Measurements from ENCODE around the gene DSCAML1. TPM values are rescaled to one million over a fixed set of nuclear protein-coding genes. Genes with fewer than 3 reads are reported as not detected.

Gene DSCAML1
- total RNA-seq, 1 donor from 2014 or later = 0.16 TPM

DNA sequence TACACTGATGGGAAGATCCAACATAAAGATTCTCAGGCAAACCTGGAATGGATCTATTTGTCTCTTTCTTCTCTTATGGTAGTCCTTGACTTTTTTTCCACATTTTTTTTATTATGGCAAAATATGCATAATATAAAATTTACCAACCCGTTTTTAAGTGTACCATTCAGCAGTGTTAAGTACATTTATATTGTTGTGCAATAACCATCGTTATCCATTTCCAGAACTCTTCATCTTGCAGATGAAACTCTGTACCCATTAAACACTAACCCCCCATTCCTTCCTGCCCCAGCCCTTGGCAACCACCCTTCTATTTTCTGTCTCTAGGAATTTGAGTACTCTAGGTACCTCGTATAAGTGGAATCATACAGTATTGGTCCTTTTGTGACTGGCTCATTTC lies 99.7 kb downstream of the DSCAML1 start:
- Histone ChIP-seq H3K9me3 (ENCODE audit: insufficient read depth, low read depth, low read length) (no peaks in the 10 kb centered on the region), H3K4me3 (ENCODE audit: insufficient read depth, low read depth, low read length) (no peak overlapping the region), H3K4me2 (ENCODE audit: low read length) (no peak overlapping the region), H4K20me1 (ENCODE audit: insufficient read depth, low read length) (no peaks in the 10 kb centered on the region), H2AFZ (ENCODE audit: low read depth, low read length) (no peak overlapping the region), H3K27me3 (ENCODE audit: insufficient read depth, low read length) (peaks cover 11% of the 10 kb centered on the region), H3K9ac (ENCODE audit: low read length) (no peak overlapping the region), H3K27ac (ENCODE audit: low read depth, low read length) (no peak overlapping the region), H3K36me3 (ENCODE audit: insufficient read depth, low read length) (no peaks in the 10 kb centered on the region), H3K79me2 (ENCODE audit: insufficient read depth, low read length) (no peaks in the 10 kb centered on the region), H3K4me1 (ENCODE audit: insufficient read depth, low read length) (no peaks in the 10 kb centered on the region)
- Mint-ChIP-seq H3K4me3 (ENCODE audit: unreplicated experiment) (no peak overlapping the region), H3K4me1 (ENCODE audit: low read depth, unreplicated experiment) (peaks cover 7% of the 10 kb centered on the region), H3K27ac (ENCODE audit: unreplicated experiment) (no peak overlapping the region), H3K36me3 (ENCODE audit: low read depth, unreplicated experiment) (no peaks in the 10 kb centered on the region), H3K9me3 (ENCODE audit: unreplicated experiment) (peaks cover 3% of the 10 kb centered on the region), H3K27me3 (ENCODE audit: low read depth, unreplicated experiment) (peaks cover 41% of the 10 kb centered on the region)
- TF ChIP-seq, protein P1, sequence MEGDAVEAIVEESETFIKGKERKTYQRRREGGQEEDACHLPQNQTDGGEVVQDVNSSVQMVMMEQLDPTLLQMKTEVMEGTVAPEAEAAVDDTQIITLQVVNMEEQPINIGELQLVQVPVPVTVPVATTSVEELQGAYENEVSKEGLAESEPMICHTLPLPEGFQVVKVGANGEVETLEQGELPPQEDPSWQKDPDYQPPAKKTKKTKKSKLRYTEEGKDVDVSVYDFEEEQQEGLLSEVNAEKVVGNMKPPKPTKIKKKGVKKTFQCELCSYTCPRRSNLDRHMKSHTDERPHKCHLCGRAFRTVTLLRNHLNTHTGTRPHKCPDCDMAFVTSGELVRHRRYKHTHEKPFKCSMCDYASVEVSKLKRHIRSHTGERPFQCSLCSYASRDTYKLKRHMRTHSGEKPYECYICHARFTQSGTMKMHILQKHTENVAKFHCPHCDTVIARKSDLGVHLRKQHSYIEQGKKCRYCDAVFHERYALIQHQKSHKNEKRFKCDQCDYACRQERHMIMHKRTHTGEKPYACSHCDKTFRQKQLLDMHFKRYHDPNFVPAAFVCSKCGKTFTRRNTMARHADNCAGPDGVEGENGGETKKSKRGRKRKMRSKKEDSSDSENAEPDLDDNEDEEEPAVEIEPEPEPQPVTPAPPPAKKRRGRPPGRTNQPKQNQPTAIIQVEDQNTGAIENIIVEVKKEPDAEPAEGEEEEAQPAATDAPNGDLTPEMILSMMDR (IDR thresholded peaks at IDR 0.05; ENCODE audit: insufficient read depth, low read depth, low read length) = no peak
- no peak for TF ChIP-seq EZH2 (IDR thresholded peaks at IDR 0.05; ENCODE audit: insufficient read depth, low read length)
- FAIRE-seq (no peak), DNase-seq (ENCODE audit: low read depth) (no peak)

DNA sequence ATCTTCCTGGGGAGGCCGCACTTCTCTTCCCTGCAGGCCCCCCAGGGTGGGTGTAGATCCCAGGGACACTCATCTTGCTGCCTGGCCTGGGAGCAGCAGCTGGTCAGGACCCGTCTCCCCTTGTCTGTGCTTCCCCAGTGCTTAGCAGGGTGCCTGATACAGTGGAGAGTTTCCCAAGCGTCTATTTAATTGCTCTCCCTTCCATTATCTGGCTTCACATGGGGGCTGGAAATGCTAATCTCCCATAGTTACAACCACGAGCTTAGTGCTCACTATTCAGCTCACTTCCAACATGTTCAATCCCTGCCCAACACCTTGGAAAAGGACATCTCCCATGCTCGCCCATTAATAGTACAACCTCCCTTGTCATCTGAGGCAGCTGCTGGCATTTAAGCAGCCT lies 100.5 kb downstream of the DSCAML1 start:
- no peaks in the 10 kb centered on the region for H3K9me3 ChIP-seq (ENCODE audit: insufficient read depth, low read depth, low read length)
- peaks cover 35% of the 10 kb centered on the region for H3K27me3 Mint-ChIP-seq (ENCODE audit: low read depth, unreplicated experiment)
- DNase-seq (ENCODE audit: low read depth) = no peak
- H3K27ac ChIP-seq (ENCODE audit: low read depth, low read length) = no peak overlapping the region
- no peak overlapping the region for H3K4me3 ChIP-seq (ENCODE audit: insufficient read depth, low read depth, low read length)
- H3K4me2 ChIP-seq (ENCODE audit: low read length) = no peak overlapping the region
- no peak overlapping the region for H3K9ac ChIP-seq (ENCODE audit: low read length)
- TF ChIP-seq EZH2 (IDR thresholded peaks at IDR 0.05; ENCODE audit: insufficient read depth, low read length) = no peak
- TF ChIP-seq, protein P1 (IDR thresholded peaks at IDR 0.05; ENCODE audit: insufficient read depth, low read depth, low read length) = no peak
- no peaks in the 10 kb centered on the region for H3K36me3 ChIP-seq (ENCODE audit: insufficient read depth, low read length)
- H3K27ac Mint-ChIP-seq (ENCODE audit: unreplicated experiment) = no peak overlapping the region
- H3K9me3 Mint-ChIP-seq (ENCODE audit: unreplicated experiment) = no peaks in the 10 kb centered on the region
- no peaks in the 10 kb centered on the region for H3K36me3 Mint-ChIP-seq (ENCODE audit: low read depth, unreplicated experiment)
- H3K79me2 ChIP-seq (ENCODE audit: insufficient read depth, low read length) = no peaks in the 10 kb centered on the region
- peaks cover 2% of the 10 kb centered on the region for H3K4me1 Mint-ChIP-seq (ENCODE audit: low read depth, unreplicated experiment)
- no peaks in the 10 kb centered on the region for H4K20me1 ChIP-seq (ENCODE audit: insufficient read depth, low read length)
- H3K27me3 ChIP-seq (ENCODE audit: insufficient read depth, low read length) = peaks cover 9% of the 10 kb centered on the region
- H3K4me1 ChIP-seq (ENCODE audit: insufficient read depth, low read length) = no peaks in the 10 kb centered on the region
- no peak overlapping the region for H3K4me3 Mint-ChIP-seq (ENCODE audit: unreplicated experiment)
- FAIRE-seq = no peak
- no peak overlapping the region for H2AFZ ChIP-seq (ENCODE audit: low read depth, low read length)

DNA sequence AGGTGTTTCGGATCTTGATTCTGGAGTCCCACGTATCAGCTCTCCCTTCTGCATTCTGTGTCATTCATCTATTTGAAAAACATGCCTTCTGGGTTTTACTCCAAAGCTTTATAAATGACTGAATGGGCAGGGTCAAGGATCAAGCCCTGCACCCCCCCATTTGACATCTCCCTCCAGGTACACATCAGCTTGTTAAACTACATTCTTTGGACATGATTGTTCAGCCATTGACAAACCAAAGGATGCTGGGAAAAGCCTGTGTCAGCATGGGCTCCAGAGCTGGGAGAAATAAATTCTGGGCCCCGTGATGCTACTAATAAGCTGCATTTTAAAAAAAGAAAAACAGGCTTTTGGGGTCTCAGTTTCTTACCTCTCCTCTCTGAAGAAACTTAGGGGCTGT lies 103.7 kb downstream of the DSCAML1 start:
- no peaks in the 10 kb centered on the region for H3K4me1 ChIP-seq (ENCODE audit: insufficient read depth, low read length)
- H2AFZ ChIP-seq (ENCODE audit: low read depth, low read length) = no peak overlapping the region
- H3K9me3 ChIP-seq (ENCODE audit: insufficient read depth, low read depth, low read length) = no peaks in the 10 kb centered on the region
- H3K9me3 Mint-ChIP-seq (ENCODE audit: unreplicated experiment) = no peaks in the 10 kb centered on the region
- peaks cover 38% of the 10 kb centered on the region for H3K27me3 Mint-ChIP-seq (ENCODE audit: low read depth, unreplicated experiment)
- H3K4me2 ChIP-seq (ENCODE audit: low read length) = no peak overlapping the region
- H4K20me1 ChIP-seq (ENCODE audit: insufficient read depth, low read length) = no peaks in the 10 kb centered on the region
- no peak overlapping the region for H3K27ac ChIP-seq (ENCODE audit: low read depth, low read length)
- no peak overlapping the region for H3K9ac ChIP-seq (ENCODE audit: low read length)
- H3K4me3 Mint-ChIP-seq (ENCODE audit: unreplicated experiment) = no peak overlapping the region
- no peaks in the 10 kb centered on the region for H3K36me3 ChIP-seq (ENCODE audit: insufficient read depth, low read length)
- peaks cover 11% of the 10 kb centered on the region for H3K27me3 ChIP-seq (ENCODE audit: insufficient read depth, low read length)
- TF ChIP-seq EZH2 (IDR thresholded peaks at IDR 0.05; ENCODE audit: insufficient read depth, low read length) = no peak
- TF ChIP-seq, protein P1 (IDR thresholded peaks at IDR 0.05; ENCODE audit: insufficient read depth, low read depth, low read length) = no peak
- H3K36me3 Mint-ChIP-seq (ENCODE audit: low read depth, unreplicated experiment) = no peaks in the 10 kb centered on the region
- no peaks in the 10 kb centered on the region for H3K79me2 ChIP-seq (ENCODE audit: insufficient read depth, low read length)
- H3K27ac Mint-ChIP-seq (ENCODE audit: unreplicated experiment) = no peak overlapping the region
- no peak for FAIRE-seq
- H3K4me1 Mint-ChIP-seq (ENCODE audit: low read depth, unreplicated experiment) = peaks cover 2% of the 10 kb centered on the region
- no peak overlapping the region for H3K4me3 ChIP-seq (ENCODE audit: insufficient read depth, low read depth, low read length)
- no peak for DNase-seq (ENCODE audit: low read depth)
